ENCODE data around the gene EHD4.

The EHD4 gene

DNA sequence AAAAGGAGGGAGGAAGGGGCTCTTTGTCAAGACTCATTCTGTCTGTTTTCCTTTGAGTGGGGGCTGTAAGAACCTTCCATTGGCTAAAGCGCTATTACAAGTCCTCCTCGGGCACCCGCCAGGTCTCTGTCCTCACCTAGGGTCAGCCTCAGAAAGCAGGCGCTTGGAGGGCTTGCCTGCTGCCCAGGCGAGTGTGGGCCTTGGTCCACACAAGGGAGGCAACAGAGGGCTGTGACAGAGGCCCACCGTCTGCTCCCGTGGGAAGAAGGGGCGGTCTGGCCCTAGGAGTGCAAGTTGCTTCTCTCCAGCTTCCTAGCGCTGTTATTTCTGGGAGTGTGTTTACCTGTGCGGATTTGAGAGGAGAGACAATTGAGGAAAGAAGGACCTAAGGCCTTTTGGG is 24.0 kb upstream of the EHD4 start:
- Histone ChIP-seq H3K36me3 (ENCODE audit: insufficient read depth, low read length) (no peaks in the 10 kb centered on the region), H3K4me2 (ENCODE audit: low read length) (no peak overlapping the region), H4K20me1 (ENCODE audit: insufficient read depth, low read length) (no peaks in the 10 kb centered on the region), H3F3A (ENCODE audit: insufficient read depth, low read length) (no peaks in the 10 kb centered on the region), H3K4me3 (ENCODE audit: low read depth, low read length, poor library complexity, severe bottlenecking) (no peak overlapping the region), H3K9me2 (ENCODE audit: low read depth, low read length) (no peaks in the 10 kb centered on the region), H3K9ac (ENCODE audit: low read length) (no peak overlapping the region), H2AFZ (ENCODE audit: low read length) (no peak overlapping the region), H3K9me3 (ENCODE audit: low read length) (no peaks in the 10 kb centered on the region), H3K79me2 (ENCODE audit: insufficient read depth, low read length) (no peaks in the 10 kb centered on the region), H3K4me1 (ENCODE audit: insufficient read depth, low read length, severe bottlenecking) (no peaks in the 10 kb centered on the region), H3K27ac (ENCODE audit: low read depth, low read length, poor library complexity, severe bottlenecking) (no peak overlapping the region), H3K27me3 (ENCODE audit: insufficient read depth, low read length) (peaks cover 5% of the 10 kb centered on the region; the same call in 1 of the 2 replicates)
- TF ChIP-seq EZH2 (IDR thresholded peaks at IDR 0.05; ENCODE audit: borderline replicate concordance, low read length), result no peak
- TF ChIP-seq, protein P1, sequence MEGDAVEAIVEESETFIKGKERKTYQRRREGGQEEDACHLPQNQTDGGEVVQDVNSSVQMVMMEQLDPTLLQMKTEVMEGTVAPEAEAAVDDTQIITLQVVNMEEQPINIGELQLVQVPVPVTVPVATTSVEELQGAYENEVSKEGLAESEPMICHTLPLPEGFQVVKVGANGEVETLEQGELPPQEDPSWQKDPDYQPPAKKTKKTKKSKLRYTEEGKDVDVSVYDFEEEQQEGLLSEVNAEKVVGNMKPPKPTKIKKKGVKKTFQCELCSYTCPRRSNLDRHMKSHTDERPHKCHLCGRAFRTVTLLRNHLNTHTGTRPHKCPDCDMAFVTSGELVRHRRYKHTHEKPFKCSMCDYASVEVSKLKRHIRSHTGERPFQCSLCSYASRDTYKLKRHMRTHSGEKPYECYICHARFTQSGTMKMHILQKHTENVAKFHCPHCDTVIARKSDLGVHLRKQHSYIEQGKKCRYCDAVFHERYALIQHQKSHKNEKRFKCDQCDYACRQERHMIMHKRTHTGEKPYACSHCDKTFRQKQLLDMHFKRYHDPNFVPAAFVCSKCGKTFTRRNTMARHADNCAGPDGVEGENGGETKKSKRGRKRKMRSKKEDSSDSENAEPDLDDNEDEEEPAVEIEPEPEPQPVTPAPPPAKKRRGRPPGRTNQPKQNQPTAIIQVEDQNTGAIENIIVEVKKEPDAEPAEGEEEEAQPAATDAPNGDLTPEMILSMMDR (IDR thresholded peaks at IDR 0.05; ENCODE audit: low read length), result no peak

DNA sequence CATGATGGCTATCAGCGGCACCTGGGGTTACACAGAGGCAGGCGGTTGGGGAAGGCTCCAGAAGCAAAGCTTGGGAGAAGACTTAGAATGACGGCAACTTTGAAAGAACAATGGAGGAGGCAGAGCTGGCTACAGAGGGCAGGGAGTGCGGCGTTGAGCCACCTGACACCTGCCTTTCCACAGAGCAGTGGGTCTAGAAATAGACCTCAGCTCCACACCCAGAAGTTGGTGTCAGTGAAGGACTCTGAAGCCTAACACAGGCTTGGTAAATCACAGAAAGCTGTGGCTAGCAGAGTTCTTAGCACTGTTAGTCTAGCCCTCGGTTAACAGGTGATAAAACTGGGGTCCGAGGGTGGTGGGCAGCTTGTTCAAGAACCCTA is 23.1 kb upstream of the EHD4 start:
- Histone ChIP-seq H3K4me3 (ENCODE audit: low read depth, low read length, poor library complexity, severe bottlenecking) (no peak overlapping the region), H3F3A (ENCODE audit: insufficient read depth, low read length) (no peaks in the 10 kb centered on the region), H4K20me1 (ENCODE audit: insufficient read depth, low read length) (no peaks in the 10 kb centered on the region), H3K9ac (ENCODE audit: low read length) (no peak overlapping the region), H3K9me2 (ENCODE audit: low read depth, low read length) (no peaks in the 10 kb centered on the region), H2AFZ (ENCODE audit: low read length) (no peak overlapping the region), H3K36me3 (ENCODE audit: insufficient read depth, low read length) (no peaks in the 10 kb centered on the region), H3K4me2 (ENCODE audit: low read length) (no peak overlapping the region), H3K79me2 (ENCODE audit: insufficient read depth, low read length) (no peaks in the 10 kb centered on the region), H3K27me3 (ENCODE audit: insufficient read depth, low read length) (peaks cover 5% of the 10 kb centered on the region; the same call in 1 of the 2 replicates), H3K4me1 (ENCODE audit: insufficient read depth, low read length, severe bottlenecking) (no peaks in the 10 kb centered on the region), H3K9me3 (ENCODE audit: low read length) (no peaks in the 10 kb centered on the region), H3K27ac (ENCODE audit: low read depth, low read length, poor library complexity, severe bottlenecking) (no peak overlapping the region)
- TF ChIP-seq, protein P1 (IDR thresholded peaks at IDR 0.05; ENCODE audit: low read length), result no peak
- TF ChIP-seq EZH2 (IDR thresholded peaks at IDR 0.05; ENCODE audit: borderline replicate concordance, low read length), result no peak

DNA sequence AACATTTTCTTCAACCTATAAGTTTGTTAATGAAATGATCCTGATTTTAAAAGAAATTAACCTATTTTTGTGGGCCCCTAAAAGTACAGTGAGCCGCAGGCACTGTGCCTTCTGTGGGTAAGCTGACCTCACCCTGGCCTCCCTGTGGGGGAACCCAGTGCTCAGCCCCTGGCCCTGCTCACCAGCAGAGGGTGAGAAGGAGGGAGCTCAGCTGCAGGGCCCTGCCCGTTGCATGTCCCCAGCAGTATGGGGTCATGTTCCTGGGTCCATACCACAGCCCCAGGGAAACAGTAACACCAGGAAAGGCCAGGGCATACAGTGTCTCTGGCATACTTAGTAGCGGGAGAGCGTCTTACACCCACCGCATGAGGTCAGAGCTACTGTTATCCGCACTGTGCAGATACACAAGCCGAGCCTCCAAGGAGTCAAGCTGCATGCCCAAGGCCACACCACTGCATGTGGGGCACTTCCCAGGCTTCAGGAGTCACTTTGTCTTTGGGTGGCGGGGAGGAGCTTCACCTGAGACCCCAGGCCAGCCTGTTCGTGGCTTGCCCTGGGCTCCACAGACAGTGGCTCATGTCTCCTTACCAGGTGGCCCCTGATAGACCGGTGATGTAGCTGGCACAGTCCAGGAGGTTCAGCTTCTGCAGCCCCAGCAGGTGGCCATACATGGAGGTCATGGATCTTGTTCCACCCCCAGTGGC is 22.6 kb upstream of the EHD4 start:
- no peaks in the 10 kb centered on the region for H3K9me2 ChIP-seq (ENCODE audit: low read depth, low read length)
- H3K9me3 ChIP-seq (ENCODE audit: low read length), result no peaks in the 10 kb centered on the region
- H3K9ac ChIP-seq (ENCODE audit: low read length), result no peak overlapping the region
- H2AFZ ChIP-seq (ENCODE audit: low read length), result no peak overlapping the region
- H3K36me3 ChIP-seq (ENCODE audit: insufficient read depth, low read length), result no peaks in the 10 kb centered on the region
- no peaks in the 10 kb centered on the region for H4K20me1 ChIP-seq (ENCODE audit: insufficient read depth, low read length)
- no peak overlapping the region for H3K4me3 ChIP-seq (ENCODE audit: low read depth, low read length, poor library complexity, severe bottlenecking)
- no peak for TF ChIP-seq EZH2 (IDR thresholded peaks at IDR 0.05; ENCODE audit: borderline replicate concordance, low read length)
- TF ChIP-seq, protein P1 (IDR thresholded peaks at IDR 0.05; ENCODE audit: low read length), result no peak
- H3K79me2 ChIP-seq (ENCODE audit: insufficient read depth, low read length), result no peaks in the 10 kb centered on the region
- no peak overlapping the region for H3K4me2 ChIP-seq (ENCODE audit: low read length)
- H3K27me3 ChIP-seq (ENCODE audit: insufficient read depth, low read length), result 0 out of 2 replicates have a peak, but pooled peaks cover 5% of the 10 kb centered on the region
- no peaks in the 10 kb centered on the region for H3K4me1 ChIP-seq (ENCODE audit: insufficient read depth, low read length, severe bottlenecking)
- H3K27ac ChIP-seq (ENCODE audit: low read depth, low read length, poor library complexity, severe bottlenecking), result no peak overlapping the region
- H3F3A ChIP-seq (ENCODE audit: insufficient read depth, low read length), result no peaks in the 10 kb centered on the region
